GM18861 (cell line): ENCODE results near the gene SYT1.

Source experiments
- ATAC-seq: cut with Tn5 transposase; IDR thresholded peaks from one replicate; pipeline ENCODE4 v1.9.1; 2021; ENCODE audit not compliant: unreplicated experiment

The SYT1 gene

DNA sequence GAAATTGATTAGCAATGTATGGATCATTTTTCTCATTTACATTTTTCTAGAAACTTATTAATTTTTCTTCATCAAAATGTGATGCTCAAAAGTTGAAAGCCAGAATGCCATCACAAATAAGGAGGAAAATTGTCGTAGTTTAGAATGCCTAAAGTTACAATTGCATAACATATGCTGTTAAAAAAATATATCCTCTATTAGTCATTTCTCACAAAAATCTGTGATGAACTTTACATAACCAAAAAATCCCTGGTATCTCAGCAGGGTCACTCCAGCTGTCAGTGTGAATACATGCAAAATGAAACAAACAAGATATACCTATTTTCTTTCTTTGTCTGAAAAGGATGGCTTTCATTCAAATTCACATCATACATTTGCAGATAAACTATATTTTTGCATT lies 467.3 kb downstream of the SYT1 start:
- no peak for ATAC-seq

DNA sequence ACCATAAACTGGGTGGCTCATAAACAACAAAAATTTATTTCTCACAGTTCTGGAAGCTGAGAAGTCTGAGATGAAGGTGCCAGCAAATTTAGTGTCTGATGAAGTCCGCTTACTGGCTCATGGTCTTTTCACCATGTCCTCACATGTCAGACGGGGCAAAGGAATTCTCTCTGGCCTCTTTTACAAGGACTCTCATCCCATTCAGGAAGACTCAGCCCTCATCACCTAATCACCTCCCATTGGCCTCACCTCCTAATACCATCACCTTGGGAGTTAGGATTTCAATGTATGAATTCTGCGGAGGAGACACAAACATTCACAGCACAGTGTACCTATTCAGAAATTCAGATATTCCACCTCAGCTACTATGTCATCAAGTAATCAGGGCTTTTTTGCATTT lies 468.6 kb downstream of the SYT1 start:
- ATAC-seq, result no peak

DNA sequence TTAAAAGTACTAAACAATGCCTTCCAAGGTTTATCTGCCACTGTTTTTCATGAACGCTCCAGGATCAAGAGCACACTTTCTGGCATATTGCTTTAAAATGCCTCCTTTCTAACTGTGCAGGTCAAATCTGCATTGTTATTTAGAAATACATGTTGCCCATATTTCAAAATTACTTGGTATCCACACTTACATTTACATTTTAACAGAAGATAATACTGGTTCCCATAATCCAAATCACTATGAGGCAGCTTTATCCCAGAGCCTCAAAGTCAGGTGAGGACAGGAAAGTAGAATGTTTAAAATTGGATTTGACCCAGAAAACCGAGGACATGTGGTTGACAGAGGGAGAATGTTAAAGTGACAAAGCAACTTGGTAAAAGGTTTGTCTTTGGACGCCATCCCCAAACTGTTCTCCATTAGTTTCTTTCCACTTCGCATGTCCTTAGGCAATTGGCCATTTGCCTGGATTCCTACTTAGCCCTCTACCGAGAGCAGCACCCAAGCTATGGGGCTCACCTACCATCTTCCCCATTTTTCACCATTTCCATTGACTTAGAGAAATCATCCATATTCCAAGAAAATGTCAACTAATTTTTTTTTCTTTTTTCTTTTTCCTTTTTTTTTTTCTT lies 473.2 kb downstream of the SYT1 start:
- no peak for ATAC-seq

DNA sequence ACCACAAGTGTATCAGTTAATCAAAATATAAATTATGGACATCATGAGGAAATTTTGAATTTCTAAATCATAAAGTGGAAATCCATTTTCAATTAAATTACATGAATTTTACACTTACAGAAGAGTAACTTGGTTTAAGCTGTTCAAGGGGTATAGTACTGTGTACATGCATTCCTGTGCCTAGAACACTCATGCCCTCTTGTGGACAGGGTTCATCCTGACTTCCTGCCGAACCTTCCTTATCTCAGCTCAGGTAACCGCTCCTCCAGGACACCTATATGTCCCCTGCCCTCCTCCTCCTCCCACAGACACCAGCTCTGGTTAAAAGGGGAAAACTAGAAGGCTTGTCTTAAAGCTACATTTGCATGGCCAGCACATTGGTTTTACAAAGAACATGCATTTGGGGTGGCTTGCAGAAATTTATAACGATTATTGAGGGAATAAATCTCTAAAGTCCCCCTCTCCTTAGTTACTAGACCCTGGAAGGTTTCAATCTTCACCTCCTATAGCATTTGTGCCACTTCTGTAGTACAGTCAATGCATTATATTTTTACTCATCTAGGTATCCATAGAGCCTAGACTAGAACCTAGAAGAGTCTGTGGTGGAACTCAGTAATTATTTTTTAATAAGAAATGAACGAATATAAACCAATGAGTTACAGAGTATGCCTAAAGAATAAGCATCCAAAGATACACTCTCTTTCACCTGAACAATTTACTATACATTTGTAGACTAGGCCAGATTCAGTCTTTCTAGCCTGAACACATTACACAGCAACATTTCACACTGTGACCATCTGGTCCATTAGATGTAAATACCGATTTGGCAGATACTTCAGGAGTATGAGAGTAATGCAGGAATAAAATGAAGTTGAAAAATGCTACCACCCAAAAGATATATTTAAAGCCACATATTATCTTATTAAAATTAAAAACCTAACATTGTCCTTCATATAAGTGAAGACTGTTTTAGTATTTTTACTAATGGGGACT lies 480.6 kb downstream of the SYT1 start:
- ATAC-seq, result peak; percentile 78

DNA sequence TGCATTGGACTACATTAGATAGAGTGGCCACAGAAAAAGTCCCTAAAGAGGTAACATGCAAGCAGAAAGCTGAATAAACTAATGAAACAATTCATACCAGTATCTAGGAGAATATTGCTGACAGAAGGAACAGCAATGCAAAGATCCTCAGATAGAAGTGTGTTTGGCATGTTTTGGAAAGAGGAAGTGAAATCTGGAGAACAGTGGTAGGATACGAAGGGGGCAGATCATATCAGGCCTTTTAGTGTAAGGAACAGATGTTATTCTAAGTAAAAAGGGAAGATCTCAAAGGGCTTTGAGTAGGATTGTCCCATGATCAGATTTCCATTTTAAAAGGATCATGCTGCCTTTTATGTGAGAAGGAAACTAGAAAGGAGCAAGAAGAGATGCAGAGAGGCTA lies 483.3 kb downstream of the SYT1 start:
- no peak for ATAC-seq

DNA sequence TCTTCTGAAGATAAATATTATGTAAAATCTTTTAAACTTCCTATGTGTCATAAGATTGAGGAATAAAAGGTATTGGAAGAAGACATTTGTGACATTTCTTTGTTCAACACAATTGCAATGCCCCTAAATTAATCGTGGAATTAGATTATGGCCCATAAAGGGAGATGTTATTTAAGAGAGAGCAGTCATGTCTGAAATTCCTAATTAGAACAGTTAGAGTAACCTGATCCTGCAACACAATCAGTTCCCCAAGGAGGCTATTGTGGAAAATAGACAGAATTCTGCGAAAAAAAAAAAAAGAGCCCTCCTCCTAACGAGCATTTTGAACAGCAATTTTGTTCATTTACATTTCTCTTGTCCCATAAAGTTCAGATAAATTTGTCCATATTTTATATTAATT lies 486.7 kb downstream of the SYT1 start:
- ATAC-seq, result no peak

DNA sequence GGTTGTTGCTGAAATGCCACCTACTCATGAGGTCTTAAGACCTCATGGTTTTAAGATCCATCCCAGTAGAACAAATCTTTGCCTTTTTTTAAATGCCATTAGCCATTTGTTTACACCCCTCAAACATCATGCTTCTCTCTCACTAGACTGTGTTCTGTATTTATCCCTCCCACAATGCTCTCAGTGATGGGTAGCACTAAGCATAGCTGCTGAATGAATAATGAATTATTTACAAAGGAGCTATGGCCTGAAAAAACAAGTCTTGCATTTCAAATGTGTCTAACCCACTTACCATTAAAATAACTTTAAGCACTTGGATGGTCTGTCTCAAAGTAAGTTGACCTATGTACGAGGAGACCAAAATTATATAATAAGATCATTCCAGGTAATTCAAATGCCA lies 491.6 kb downstream of the SYT1 start:
- ATAC-seq, result no peak

DNA sequence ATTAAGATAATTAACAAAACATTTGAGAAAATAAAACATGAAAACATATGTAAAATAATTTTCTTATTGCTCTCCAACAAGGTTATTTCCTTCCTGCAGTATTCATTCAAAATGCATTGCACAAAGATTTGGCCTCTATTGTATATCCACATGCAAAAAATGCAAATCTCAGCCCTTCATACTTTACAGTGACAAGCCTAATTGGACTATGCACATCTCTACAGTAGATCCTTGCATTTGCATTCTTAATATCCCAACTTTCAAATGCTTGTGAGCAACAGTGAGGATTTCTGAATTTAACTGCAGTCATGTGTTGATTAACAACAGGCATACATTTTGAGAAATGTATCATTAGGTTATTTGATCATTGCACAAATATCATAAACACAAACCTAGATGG lies 492.5 kb downstream of the SYT1 start:
- ATAC-seq, result no peak

DNA sequence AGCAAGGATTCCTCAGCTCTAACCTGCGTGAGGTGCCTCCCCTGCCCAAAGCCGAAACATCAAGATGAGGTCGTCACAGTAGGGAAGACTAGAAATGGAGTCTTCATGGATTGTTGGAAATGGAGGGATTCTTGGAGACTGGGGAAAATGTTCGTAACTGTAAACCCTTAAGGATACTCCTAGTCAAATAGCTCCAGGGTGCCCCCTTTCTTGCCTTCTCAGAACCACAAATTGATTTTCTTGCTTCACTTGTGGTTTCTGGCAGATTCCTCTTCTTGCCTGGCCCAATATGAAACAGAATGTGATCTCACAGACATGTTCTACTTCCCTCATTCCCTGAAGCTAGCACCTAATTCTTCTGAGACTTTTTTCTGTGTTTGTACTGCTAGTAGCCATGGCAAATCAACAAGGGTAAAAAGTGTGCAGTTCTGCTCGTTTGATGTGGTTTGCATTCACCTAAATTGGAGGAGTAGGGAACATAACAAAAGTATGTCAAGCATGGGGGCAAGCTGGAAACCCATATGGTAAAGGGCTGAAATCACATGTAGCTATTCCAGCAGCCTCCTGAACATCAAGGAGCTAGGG lies 494.2 kb downstream of the SYT1 start:
- no peak for ATAC-seq

DNA sequence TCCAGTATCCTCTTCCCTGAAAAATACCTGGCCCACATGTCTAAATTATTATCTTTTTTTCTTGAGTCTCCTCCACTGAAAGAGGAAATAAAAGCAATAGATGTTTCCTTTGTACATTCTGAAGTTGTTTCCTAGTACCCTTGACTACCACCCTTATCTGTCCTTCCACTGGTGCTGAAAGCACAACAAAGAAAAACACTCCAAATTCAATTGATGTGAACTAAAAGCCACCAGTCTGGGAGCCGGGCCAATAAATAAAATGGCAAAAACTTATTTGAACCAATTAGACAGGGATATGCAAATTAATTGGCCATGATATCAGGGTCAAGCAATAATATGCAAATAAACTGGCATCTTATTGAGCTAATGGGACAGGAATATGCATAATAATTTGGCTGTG lies 495.7 kb downstream of the SYT1 start:
- ATAC-seq, result no peak

DNA sequence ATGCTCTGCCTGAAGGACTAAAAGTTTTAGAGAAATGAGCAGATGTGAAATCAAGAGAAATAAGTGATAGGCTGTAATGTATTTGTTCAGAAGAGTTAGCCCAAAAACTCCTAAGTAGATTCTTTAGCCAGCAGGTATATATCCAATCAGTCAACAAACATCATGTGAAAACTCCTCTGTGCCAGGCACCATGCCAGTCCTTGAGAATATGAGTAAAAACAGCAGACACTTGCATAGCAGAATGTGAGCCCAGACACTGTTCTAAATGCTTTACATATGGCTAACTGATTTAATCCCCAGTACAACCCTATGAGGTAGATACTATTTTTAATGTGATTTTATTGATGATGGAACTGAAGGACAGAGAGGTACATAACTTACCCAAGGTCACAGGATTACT lies 496.4 kb downstream of the SYT1 start:
- ATAC-seq, result no peak

DNA sequence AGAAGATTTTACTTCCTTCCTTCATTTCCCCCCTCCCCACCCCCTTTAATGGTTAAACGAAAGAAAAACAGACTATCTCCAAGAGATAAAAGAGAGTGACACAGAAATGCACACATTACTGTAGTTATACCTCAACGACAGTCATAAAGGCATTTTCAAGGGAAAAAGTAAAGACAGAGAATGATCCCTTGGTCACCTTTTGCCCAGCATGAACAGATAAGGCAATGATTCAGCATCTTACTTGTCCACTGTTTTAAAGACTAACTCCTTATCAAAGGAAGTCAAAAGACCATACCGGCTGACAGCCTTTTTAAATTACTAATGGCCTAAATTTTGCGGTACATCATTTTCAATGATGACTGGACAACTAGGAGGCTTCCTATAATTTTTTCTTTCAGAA lies 499.6 kb downstream of the SYT1 start:
- ATAC-seq, result no peak

DNA sequence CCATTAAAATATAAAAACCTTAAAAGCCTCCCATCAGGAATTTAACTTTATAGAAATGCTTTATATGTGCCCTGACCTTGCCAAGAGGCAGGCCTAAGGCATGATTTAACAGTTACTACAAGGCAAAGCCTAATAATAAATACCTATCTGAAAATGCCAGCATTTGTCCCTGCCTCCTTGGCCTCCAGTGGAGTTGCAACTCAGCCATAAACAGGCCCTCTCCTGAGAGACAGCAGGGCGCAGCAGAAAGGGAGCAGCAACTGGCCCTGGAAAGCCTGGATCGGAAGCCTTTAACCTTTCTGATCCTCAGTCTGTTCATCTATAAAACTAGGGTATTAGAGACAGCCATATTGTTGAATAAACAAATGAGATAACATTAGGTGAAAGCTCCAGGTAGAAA lies 501.8 kb downstream of the SYT1 start:
- no peak for ATAC-seq

DNA sequence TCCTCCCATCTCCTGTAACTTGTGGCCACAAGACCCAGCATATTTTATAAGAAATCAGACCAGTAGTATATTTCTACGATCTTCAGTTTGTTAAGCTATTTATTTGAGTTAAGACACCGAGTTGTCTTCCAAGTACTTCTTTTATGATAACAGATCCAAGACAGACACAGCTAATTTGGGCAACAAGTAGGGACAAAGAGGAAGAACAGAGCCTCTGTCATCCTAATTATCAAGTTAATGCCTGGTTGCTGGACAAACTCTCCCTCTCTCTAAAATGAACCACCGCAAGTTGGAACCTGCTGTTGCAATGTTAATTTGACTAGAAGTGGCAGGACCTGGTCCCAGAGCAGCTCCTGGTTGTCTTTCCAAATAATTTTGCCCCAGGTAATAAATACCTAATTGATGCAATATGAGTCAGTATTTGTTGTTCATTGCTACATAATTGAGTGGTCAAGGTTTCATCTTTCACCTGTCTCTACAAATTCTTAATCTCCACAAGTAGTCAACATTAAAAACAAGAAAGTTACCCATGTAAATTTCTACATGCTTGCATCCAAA lies 502.5 kb downstream of the SYT1 start:
- ATAC-seq, result no peak

DNA sequence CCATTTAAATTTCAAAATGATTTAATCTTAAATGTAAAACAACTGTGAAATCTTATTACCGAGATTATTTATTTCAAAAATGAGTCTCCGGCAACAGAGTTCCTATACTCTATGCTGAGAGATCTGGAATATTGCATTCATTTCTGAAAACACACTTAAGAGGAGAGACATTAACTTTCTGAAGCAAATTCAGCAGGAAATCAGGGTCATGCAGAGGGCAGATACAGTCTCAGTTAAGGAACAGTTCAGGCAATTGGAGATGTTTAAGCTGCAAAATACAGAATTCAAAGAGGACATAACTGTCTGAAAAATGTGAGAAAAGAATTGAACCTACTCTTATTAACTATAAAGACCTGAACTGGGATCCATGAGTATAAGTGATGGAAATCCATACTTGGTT lies 505.4 kb downstream of the SYT1 start:
- ATAC-seq, result no peak

DNA sequence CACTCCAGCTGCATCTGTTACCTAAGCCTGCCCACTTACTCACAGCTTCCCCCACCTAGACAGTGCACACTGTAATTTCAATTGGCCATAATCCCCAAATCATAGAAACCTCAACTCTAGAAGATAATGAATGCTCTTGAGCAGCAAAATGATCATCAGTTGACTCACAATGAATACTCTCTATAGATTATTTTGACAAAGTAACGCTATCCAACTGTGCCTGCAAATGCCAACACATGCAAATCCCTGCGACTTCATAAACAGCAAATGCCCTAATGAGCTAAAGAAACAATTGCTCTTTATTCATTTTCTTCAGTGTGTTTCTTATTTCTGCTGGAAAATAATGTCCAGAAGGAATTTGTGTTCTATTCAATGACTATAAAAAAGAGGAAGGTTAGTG lies 506.7 kb downstream of the SYT1 start:
- no peak for ATAC-seq

DNA sequence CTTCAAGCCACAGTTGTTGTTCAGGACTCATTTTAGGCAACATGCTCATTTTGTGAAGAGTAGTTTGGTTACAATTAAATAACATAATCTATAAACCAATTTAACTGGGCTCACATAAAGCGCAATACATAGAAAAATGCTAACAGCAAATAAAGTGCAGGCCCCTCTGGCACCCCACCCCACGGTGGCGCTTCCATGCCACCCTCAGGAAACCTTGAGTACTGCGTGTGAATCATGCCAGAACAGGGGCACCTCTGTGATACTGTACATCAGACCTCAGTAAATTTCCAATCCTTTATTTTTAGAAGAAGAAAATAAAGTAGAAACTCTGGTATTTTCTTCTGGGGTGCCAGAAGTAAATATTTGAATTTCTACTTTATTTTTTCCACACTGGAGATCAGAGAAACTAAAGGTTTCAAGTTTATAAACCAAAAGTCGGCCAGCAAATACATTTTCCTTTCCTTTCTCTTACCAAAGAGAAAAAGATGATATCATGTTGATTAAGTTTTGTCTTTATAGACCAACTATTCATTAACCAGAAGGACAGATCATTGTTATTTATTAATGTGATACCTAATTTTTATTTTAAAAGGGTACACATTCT lies 509.4 kb downstream of the SYT1 start:
- ATAC-seq, result peak; percentile 84

DNA sequence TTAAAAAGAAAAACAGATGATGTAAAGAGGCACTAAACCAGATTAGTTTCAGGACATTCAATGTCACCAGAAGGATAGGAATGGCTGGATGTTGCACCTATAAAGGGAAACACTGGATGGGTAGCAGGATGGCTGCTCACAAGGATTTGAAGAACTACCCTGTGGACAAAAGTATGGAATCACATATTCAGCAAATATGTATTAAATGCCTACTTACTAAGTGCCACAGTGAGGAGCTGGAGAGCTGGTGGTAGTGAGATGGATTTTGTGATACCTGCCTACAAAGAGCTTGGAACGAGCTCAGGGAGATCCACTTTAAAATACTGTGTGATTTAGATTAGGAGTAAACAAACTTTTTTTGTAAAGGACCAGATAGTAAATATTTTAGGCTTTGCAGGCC lies 510.0 kb downstream of the SYT1 start:
- ATAC-seq, result no peak

DNA sequence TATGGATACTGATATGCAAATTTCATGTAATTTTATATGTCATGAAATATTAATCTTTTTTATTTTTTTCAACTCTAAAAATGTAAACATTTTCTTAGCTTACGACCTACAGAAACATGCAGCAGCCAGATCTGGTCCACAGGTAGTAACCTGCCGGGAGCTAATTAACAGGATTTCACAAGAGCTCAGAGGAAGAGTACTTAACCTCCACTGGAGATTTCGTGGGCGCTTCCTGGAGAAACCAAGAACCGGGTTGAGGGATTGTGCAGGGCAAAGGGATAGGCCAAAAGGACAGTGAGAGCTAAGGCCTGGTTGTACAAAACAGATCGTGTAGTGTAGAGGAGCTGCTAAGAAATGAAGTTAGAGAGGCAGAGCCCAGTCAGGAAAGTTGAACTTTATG lies 510.5 kb downstream of the SYT1 start:
- ATAC-seq, result no peak

DNA sequence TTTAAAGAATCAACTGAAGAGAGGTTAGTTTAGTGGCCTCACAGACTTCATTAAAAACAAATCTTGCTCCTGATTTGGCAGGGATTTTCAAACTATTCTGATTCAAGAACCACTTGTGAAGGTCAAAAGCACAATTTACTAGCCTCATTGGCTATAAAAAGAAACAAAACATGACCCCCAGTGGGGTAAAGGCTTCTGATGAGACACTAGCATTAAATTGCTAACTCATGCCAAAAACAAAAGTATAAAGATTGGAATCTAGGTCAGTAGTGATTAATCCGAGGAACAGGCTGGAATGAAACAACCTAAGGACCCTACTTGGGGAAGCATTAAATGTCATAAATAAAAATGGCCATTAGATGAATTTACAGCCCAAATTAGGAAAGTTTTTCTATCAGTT lies 513.9 kb downstream of the SYT1 start:
- no peak for ATAC-seq

DNA sequence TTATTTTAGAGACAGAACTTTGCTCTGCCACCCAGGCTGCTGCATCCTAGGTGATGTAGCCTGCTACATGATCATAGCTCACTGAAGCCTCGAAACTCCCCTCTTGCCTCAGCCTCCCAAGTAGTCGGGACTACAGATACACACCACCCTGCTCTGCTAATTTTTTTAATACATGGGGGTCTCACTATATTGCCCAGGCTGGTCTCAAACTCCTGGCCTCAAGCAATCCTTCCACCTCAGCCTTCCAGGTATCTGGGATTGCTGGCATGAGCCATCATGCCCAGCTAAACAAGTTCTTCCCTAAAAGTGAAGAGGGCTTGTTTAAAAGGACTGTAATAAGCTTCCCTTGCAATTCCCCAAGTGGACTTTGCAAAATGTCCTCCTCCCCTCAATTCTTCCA lies 515.8 kb downstream of the SYT1 start:
- no peak for ATAC-seq
